Right lobe of liver (tissue), 4 donors: ENCODE data around the gene TBX21.

Experiments used
- CTCF ChIP-seq, 4 donors: fragments of 200-600 bp in 3 of 4; fragments of 450-650 bp in 1 of 4; IDR thresholded peaks; one replicate each; pipeline versions ENCODE4 v1.5.1 to v1.8.0; 2016 to 2022; ENCODE audit warnings: antibody characterized with exemption in 4 of 4, mild to moderate bottlenecking in 2 of 4
- POLR2A ChIP-seq: fragments of 450-650 bp; IDR thresholded peaks from one replicate; pipeline ENCODE4 v1.6.1; 2017; ENCODE audit warnings: antibody characterized with exemption, mild to moderate bottlenecking
- donor health status: DM: no; HTN: no; CAD: no.
- donor health status: DM: no; HTN: no; CAD: no.
- donor health status: DM: no; HTN: yes; CAD: no.

GRCh38 chr17:47703191-47703591, 29.8 kb upstream of the TBX21 start:
- TF ChIP-seq POLR2A (no peak), CTCF (IDR thresholded peaks at IDR 0.05) (no peak)
